Activated CD8-positive, alpha-beta memory T cell treated with anti-CD3 and anti-CD28 coated beads for 36 hours (primary cell): ENCODE results near the gene SLC6A12. TPM values are rescaled to one million over a fixed set of nuclear protein-coding genes. Genes with fewer than 3 reads are reported as not detected.

ENCODE experiments used
- CTCF ChIA-PET: fragments of 350-600 bp; sonication (Branson Sonifier 250); formaldehyde crosslinking; loops from one replicate; lab custom pipeline; 2021; ENCODE audit warnings: antibody characterized with exemption; lab: Charles Lee
- POLR2A ChIA-PET: fragments of 350-600 bp; sonication (Branson Sonifier 250); formaldehyde crosslinking; loops from one replicate; lab custom pipeline; 2021; ENCODE audit warnings: antibody characterized with exemption; lab: Charles Lee
- total RNA-seq, 2 experiments: library from RNA; stranded (reverse); gene quantifications; one replicate each; pipeline ENCODE4 v1.2.3, GENCODE V29; 2021

Gene SLC6A12
- total RNA-seq, 2 experiments from 2014 or later: 0.32 to 0.44 TPM

GRCh38 chr12:156945-157344 lies 57.0 kb downstream of the SLC6A12 start:
- POLR2A ChIA-PET: no interaction called here
- CTCF ChIA-PET: no interaction called here

- CTCF ChIA-PET: no interaction called here
- POLR2A ChIA-PET: no interaction called here
These were observed 58.3 kb downstream of the SLC6A12 start for GRCh38 chr12:155646-156045.

GRCh38 chr12:155006-155405 lies 59.0 kb downstream of the SLC6A12 start:
- CTCF ChIA-PET: no interaction called here
- POLR2A ChIA-PET: no interaction called here

- ChIA-PET POLR2A (no interaction called here), CTCF (no interaction called here)
These were observed 59.9 kb downstream of the SLC6A12 start for GRCh38 chr12:154058-154457.

- POLR2A ChIA-PET: no interaction called here
- CTCF ChIA-PET: interaction anchor here (0.9 to 1.3 kb wide), 3 partner anchors 13 to 21 kb away, joined by 3 to 4 read pairs (median 3); no protein-coding TSS in a partner anchor
These were observed 60.7 kb downstream of the SLC6A12 start for GRCh38 chr12:153080-153746.

- CTCF ChIA-PET: interaction anchor here (0.9 to 1.3 kb wide), 3 partner anchors 12 to 20 kb away, joined by 3 to 4 read pairs (median 3); no protein-coding TSS in a partner anchor
- POLR2A ChIA-PET: no interaction called here
These were observed 61.5 kb downstream of the SLC6A12 start for GRCh38 chr12:152440-152839.

DNA sequence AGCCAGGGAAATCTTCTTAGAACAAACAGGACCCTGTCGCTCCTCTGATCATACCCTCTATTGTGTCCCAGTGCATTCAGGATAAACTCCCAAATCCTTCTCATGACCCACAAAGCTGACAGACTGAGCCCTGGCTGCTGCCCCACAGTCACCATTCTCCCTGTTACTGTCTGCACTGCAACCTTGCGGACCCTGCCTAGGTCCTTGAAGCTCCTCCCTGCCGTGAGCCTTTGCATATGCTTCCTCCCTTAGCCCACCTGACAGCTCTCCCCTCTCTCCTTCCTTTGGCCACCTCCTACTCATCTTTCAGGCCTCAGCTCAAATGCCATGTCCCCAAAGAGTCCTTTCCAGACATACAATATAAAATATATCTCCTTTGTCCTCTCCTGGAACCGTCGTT lies 62.4 kb downstream of the SLC6A12 start:
- CTCF ChIA-PET: no interaction called here
- POLR2A ChIA-PET: no interaction called here

- ChIA-PET CTCF (interaction anchor here (1.4 kb wide), 1 partner anchor 71 kb away, joined by 4 read pairs; no protein-coding TSS in a partner anchor), POLR2A (no interaction called here)
These were observed 65.1 kb downstream of the SLC6A12 start for GRCh38 chr12:148676-149416.

DNA sequence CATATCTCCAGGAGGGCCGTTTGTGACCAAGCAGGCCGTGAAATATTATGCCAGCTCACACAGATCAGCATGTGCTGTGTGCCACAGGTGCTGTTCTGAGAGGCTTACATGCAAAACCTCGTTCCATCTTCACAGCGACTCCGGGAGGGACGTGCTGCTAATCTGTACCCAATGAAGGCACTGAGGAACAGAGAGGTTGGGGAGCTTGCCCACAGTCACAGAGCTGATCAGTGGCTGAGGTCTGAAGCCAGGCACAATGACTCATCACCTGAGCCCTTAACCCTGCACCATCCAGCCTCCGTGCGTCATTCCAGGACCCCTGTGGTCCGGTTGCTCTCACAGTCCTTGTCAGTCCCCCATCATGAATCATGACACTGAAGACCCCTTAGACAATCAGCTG lies 66.7 kb downstream of the SLC6A12 start:
- POLR2A ChIA-PET: no interaction called here

DNA sequence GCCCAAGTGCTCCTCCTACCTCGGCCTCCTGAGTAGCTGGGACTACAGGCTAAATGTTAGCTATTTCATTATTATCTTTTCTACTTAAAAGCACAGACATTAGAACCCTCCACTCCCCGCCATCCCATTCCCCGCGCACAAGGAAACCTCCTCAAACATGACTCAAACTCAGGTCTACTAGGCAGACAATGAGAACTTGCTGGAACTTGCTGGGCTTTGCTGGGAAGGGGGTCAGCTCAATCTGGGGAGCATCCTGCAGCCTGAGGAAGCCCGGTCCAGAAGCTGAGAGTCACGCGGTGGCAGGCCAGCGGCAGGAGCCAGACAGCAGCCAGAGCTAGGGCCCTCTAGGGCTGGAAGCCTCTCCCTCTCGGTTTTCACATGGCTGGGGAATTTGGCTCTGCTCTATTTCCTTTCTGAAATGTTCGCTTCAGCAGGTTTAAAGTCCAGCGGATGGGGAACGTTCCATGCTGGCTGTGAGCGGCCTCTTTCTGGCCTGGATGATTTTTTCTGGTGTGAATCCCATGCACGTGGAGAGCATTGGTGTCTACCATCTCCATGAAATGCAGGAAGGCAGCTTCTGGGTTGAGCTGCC lies 68.5 kb downstream of the SLC6A12 start:
- ChIA-PET CTCF (no interaction called here), POLR2A (no interaction called here)

More for the DNA sequence above, 66.7 kb downstream of the SLC6A12 start:
- CTCF ChIA-PET: interaction anchor here (1.2 kb wide), 1 partner anchor 23 kb away, joined by 3 read pairs; no protein-coding TSS in a partner anchor

DNA sequence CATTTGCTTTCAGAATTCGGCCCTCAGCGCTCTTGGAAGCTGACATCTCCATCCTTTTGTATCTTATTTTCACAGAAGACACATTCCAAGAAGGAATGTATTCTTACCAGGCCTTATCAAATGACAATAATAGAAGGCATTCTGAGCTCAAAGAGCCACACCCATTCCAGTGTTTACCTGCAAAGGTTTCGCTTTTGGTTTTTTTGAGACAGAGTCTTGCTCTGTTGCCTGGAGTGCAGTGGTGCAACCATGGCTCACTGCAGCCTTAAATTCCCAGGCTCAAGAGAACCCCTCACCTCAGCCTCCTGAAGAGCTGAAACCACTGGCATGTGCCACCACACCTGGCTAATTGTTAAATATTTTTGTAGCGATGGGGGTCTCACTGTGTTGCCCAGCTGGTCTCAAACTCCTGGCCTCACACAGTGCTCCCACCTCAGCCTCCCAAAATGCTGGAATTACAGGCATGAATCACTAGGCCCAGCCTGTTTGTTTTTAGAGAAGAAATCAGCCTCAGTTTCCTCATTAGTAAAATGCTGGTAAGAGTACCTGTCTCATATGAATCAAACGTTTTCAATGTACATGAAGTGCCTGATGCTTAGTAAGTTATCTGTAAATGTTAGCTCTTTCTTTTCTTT lies 69.2 kb downstream of the SLC6A12 start:
- POLR2A ChIA-PET: no interaction called here

GRCh38 chr12:143964-144649 lies 69.8 kb downstream of the SLC6A12 start:
- CTCF ChIA-PET: interaction anchor here (0.7 kb wide), 1 partner anchor 1113 kb away, joined by 3 read pairs; no protein-coding TSS in a partner anchor
- POLR2A ChIA-PET: no interaction called here

More for the DNA sequence above, 69.2 kb downstream of the SLC6A12 start:
- CTCF ChIA-PET: interaction anchor here (0.6 to 0.7 kb wide), 2 partner anchors 311 to 1112 kb away, joined by 3 read pairs; no protein-coding TSS in a partner anchor

GRCh38 chr12:140162-140561 lies 73.8 kb downstream of the SLC6A12 start:
- ChIA-PET CTCF (interaction anchor here (0.7 kb wide), 1 partner anchor 13 kb away, joined by 3 read pairs; no protein-coding TSS in a partner anchor), POLR2A (no interaction called here)

Other genes starting within 250 kb of the SLC6A12 start
- 1 to 10 TPM; 1.4 to 1.8 TPM for gene IQSEC3, start 147.4 kb downstream of the SLC6A12 start, total RNA-seq
- gene SLC6A13, start 48.7 kb upstream of the SLC6A12 start, total RNA-seq: under 1 TPM; 0.34 to 0.80 TPM
- 10 to 100 TPM; 63.8 to 69.9 TPM for gene KDM5A, start 175.2 kb upstream of the SLC6A12 start, total RNA-seq
- gene CCDC77, start 187.5 kb upstream of the SLC6A12 start, total RNA-seq: 10 to 100 TPM; 13.9 to 16.8 TPM
- gene B4GALNT3, start 245.8 kb upstream of the SLC6A12 start, total RNA-seq: 1 to 10 TPM; 2.2 to 2.7 TPM